AG09319 (cell line): ENCODE measurements around the gene GADD45A.

Experiments used
- DNase-seq: peaks from one replicate; pipeline ENCODE4 v3.0.0-alpha.2; 2010; ENCODE audit warnings: low read depth; ENCODE audit errors: extremely low read depth
- TF ChIP-seq, protein P1 (sequence below): IDR thresholded peaks from 2 replicates; pipeline ENCODE4 v1.5.1; 2011; ENCODE audit warnings: low read depth, mild to moderate bottlenecking, inconsistent platforms, low read length, moderate library complexity

The GADD45A gene

DNA sequence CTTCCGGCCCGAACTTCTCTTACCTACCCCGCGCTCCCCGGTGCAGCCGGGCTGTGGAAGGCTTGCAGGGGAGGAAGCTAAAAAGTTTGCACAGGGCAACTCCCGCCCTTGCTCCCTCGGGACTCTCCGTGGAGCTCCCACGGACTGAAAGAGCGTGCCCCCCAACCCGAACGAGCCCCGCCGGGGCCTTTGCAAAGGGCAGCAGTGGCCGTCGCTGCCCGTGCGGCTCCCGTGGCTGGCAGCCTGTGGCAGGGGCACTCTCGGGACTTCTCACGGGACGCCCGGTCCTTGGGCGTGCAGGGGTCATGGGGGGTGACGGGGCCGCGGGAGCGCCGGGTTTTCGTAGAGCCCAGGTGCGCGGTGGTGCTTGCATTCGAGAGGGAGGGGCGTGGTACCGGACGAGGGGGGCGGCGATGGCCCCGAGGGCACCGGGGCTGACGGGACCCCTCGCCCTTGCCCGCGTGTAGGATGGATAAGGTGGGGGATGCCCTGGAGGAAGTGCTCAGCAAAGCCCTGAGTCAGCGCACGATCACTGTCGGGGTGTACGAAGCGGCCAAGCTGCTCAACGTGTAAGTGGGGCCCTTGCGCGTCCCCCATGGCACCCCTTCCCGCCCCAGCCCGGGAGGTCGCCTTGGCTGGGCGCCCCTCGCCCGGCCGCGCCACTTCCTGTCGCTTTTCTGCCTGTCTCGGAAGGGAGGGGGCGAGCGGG is 711 bp downstream of the GADD45A start:
- TF ChIP-seq, protein P1, sequence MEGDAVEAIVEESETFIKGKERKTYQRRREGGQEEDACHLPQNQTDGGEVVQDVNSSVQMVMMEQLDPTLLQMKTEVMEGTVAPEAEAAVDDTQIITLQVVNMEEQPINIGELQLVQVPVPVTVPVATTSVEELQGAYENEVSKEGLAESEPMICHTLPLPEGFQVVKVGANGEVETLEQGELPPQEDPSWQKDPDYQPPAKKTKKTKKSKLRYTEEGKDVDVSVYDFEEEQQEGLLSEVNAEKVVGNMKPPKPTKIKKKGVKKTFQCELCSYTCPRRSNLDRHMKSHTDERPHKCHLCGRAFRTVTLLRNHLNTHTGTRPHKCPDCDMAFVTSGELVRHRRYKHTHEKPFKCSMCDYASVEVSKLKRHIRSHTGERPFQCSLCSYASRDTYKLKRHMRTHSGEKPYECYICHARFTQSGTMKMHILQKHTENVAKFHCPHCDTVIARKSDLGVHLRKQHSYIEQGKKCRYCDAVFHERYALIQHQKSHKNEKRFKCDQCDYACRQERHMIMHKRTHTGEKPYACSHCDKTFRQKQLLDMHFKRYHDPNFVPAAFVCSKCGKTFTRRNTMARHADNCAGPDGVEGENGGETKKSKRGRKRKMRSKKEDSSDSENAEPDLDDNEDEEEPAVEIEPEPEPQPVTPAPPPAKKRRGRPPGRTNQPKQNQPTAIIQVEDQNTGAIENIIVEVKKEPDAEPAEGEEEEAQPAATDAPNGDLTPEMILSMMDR: no peak
- DNase-seq: no peak

- TF ChIP-seq, protein P1: no peak
- peak; percentile 96 for DNase-seq
Measured at GRCh38 chr1:67686267-67687197, 1.5 kb downstream of the GADD45A start.

GRCh38 chr1:67687198-67687545 is 2.2 kb downstream of the GADD45A start:
- no peak for DNase-seq
- TF ChIP-seq, protein P1: no peak

GRCh38 chr1:67687649-67688048 is 2.6 kb downstream of the GADD45A start:
- DNase-seq: no peak
- TF ChIP-seq, protein P1: no peak

DNA sequence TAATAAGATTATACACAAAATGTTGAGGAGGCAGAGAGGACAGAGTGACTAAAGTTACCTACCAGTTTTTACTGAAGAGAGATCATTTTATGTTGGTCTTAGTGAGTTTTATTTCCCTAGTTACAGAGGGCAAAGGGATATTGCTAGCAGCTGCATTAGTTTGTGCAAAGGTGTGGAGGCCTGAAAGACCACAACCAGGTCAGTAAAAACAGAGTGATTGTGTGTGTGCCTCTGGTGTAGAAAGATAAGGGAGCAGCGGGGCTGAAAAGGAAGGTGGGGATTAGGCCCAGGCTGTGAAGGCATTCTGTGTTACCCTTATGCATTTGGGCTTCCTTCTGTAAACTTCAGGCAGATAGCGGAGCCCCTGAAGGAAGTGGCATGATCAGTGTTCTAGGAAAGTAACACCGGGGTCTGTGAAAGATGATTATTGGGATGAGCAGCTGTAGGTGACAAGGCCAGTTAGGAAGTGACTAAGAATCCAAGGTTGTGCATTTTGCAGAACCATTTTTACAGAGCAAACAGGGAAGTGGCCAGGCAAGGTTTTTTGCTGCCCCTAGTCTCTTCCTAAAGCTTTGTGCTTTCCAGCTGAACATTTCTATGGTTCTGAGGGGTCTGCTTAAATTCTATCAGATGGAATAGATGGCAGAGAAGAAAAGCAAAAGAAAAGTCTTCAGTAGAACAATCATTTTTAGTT is 3.7 kb downstream of the GADD45A start:
- TF ChIP-seq, protein P1: no peak
- DNase-seq: no peak

DNA sequence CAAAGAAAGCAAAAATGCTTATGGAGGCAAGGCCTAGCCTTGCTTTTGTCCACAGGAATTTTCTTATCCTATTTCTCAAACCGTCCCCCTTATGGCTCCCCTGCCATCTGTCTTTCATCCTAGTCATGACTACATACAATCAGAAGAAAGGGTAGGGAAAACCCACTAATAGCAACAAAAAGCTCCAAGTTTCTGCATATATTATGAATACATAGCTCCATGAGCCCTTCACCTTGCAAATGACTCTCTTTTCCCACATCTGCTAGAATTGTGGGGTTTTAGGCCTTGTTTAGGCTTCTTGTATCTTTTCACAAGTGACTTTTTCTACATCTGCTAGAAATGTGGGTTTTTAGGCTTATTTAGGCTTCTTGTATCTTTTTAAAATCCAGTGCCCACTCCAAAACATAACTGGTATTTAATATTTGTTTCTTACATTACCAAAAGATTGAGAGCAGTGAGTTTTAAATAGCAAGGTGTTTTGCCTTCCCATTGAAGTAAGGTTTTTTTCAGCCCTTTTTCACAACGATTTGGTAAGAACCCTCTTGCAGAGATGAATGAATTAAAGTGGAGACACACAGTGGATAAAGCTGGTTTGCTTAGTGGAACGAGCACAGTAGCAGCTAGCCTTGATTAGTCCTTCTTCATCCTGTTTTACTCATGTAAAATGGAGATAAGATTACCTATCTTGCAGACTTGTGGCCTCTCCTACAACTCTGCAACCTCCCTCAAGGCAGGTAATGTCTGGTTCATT is 4.4 kb downstream of the GADD45A start:
- no peak for DNase-seq
- TF ChIP-seq, protein P1: no peak
